K562 treated with DMSO at 1 percent for 4 hours (cell line): ENCODE measurements around the gene CDS1. TPM values are rescaled to one million over a fixed set of nuclear protein-coding genes. Genes with fewer than 3 reads are reported as not detected.

ENCODE experiments used
- total RNA-seq: library from RNA; unstranded; fragments of 300-600 nt; gene quantifications from 2 replicates; pipeline ENCODE4 v1.2.3, GENCODE V29; 2022; ENCODE audit not compliant: insufficient read depth

Gene CDS1
- total RNA-seq, result 0.43 and 0.59 TPM in 2 replicates

DNA sequence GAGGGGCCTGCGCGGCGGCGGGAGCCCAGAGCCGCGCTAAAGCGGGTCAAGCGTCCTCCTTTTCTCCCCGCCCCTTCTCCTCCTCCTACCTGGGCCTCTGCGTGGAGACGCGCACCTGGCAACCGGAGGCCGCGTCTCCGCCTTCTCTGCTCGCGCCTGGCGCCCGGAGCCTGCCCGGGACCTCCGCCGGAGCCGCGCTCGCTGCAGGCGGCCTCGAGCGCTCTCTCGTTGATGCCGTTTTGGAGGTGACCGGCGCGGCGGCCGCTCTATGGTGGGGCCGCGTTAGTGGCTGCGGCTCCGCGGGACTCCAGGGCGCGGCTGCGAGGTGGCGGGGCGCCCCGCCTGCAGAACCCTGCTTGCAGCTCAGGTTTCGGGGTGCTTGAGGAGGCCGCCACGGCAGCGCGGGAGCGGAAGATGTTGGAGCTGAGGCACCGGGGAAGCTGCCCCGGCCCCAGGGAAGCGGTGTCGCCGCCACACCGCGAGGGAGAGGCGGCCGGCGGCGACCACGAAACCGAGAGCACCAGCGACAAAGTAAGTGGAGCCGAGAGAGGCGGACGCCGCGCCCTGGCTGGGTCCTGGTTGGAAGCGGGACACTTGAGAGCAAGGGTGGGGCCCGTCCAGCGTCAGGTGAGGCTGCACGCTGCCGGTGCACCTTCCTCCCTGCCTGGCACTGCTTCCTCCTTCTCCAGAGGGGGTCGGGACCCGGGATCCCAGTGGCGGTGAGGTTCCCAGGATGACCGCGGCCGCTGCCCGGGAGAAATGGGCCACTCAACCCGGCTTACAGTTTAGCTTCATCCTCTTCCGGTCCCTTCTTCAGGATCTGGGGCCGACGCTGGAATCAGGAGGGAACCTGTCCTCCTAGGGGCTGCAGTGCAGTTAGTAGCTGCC lies at the start of gene CDS1:
TSS of gene CDS1 (plus strand) at position 140 of the 888 bp plus-strand sequence. CDS start at position 415, 275 bp downstream.

Other genes with a start within 250 kb of the CDS1 start
- not detected in 2 replicates for gene NKX6-1, start 83.8 kb upstream of the CDS1 start, total RNA-seq